Fibroblast of lung (primary cell): Measurements from ENCODE around the gene HIPK2.

Experiments used
- EZH2 ChIP-seq: IDR thresholded peaks from 2 replicates; pipeline ENCODE4 v1.5.1; 2012; ENCODE audit warnings: low read length, control low read depth, mild to moderate bottlenecking; ENCODE audit errors: missing control alignments
- TF ChIP-seq, protein P1 (sequence below), 2 donors: IDR thresholded peaks in 1 of 2; conservative IDR thresholded peaks in 1 of 2; 1 replicate in 1 of 2; 2 replicates in 1 of 2; pipeline ENCODE4 v1.5.1; 2011 to 2012; ENCODE audit warnings: low read length in 2 of 2, control low read depth in 1 of 2, inconsistent platforms in 1 of 2, low read depth in 1 of 2, mild to moderate bottlenecking in 1 of 2

DNA sequence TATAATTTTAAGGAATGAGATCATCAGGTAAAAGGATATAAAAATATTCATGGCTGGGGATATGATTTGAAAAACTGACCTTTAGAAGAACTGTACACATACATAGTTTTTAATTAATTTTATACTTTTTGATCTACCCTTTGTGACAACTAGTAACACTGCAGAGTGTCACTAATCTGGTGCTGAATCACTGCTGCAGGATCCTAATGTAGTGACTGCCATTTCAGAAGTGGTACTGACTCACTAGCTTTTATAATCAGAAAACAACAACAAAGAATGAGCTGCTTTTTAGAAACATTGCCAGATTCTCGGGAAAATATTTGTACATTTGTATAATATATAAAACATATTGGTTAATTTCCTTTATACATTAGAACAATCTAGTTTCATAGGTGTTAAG is 110.4 kb downstream of the HIPK2 start:
- TF ChIP-seq, protein P1, sequence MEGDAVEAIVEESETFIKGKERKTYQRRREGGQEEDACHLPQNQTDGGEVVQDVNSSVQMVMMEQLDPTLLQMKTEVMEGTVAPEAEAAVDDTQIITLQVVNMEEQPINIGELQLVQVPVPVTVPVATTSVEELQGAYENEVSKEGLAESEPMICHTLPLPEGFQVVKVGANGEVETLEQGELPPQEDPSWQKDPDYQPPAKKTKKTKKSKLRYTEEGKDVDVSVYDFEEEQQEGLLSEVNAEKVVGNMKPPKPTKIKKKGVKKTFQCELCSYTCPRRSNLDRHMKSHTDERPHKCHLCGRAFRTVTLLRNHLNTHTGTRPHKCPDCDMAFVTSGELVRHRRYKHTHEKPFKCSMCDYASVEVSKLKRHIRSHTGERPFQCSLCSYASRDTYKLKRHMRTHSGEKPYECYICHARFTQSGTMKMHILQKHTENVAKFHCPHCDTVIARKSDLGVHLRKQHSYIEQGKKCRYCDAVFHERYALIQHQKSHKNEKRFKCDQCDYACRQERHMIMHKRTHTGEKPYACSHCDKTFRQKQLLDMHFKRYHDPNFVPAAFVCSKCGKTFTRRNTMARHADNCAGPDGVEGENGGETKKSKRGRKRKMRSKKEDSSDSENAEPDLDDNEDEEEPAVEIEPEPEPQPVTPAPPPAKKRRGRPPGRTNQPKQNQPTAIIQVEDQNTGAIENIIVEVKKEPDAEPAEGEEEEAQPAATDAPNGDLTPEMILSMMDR (conservative IDR thresholded peaks at IDR 0.05 in 1 of 2, IDR thresholded peaks at IDR 0.05 in 1 of 2; ENCODE audit: low read depth in 1 of 2, low read length in 2 of 2), result no peak
- TF ChIP-seq EZH2, result no peak
